Measurements from ENCODE around the gene FGFR2. TPM values are rescaled to one million over a fixed set of nuclear protein-coding genes. Genes with fewer than 3 reads are reported as not detected.
"Not testable (repeated sequence)": the region's sequence is repeated elsewhere in the genome, so short reads cannot be mapped to it uniquely, and the experiment has no call there.

The FGFR2 gene
- total RNA-seq, 1 experiment from 2014 or later = 0.54 TPM

GRCh38 chr10:121558238-121558637, 40.0 kb downstream of the FGFR2 start:
- no peak for DNase-seq (ENCODE audit: extremely low read depth, low read depth)

GRCh38 chr10:121556918-121557573, 41.2 kb downstream of the FGFR2 start:
- DNase-seq (ENCODE audit: extremely low read depth, low read depth) = no peak

- DNase-seq (ENCODE audit: extremely low read depth, low read depth) = no peak
Observed at GRCh38 chr10:121556455-121556854, 41.8 kb downstream of the FGFR2 start.

GRCh38 chr10:121554916-121555315, 43.3 kb downstream of the FGFR2 start:
- not testable (repeated sequence) for DNase-seq (ENCODE audit: extremely low read depth, low read depth)

- no peak for DNase-seq (ENCODE audit: extremely low read depth, low read depth)
Observed at GRCh38 chr10:121553511-121554264, 44.6 kb downstream of the FGFR2 start.

GRCh38 chr10:121552746-121553145, 45.5 kb downstream of the FGFR2 start:
- DNase-seq (ENCODE audit: extremely low read depth, low read depth) = no peak

- no peak for DNase-seq (ENCODE audit: extremely low read depth, low read depth)
Observed at GRCh38 chr10:121551210-121551885, 46.9 kb downstream of the FGFR2 start.

GRCh38 chr10:121544301-121544869, 53.9 kb downstream of the FGFR2 start:
- no peak for DNase-seq (ENCODE audit: extremely low read depth, low read depth)

GRCh38 chr10:121543545-121543944, 54.7 kb downstream of the FGFR2 start:
- DNase-seq (ENCODE audit: extremely low read depth, low read depth) = no peak

GRCh38 chr10:121541450-121542120, 56.7 kb downstream of the FGFR2 start:
- no peak for DNase-seq (ENCODE audit: extremely low read depth, low read depth)

- no peak for DNase-seq (ENCODE audit: extremely low read depth, low read depth)
Observed at GRCh38 chr10:121540732-121541395, 57.4 kb downstream of the FGFR2 start.

- DNase-seq (ENCODE audit: extremely low read depth, low read depth) = no peak
Observed at GRCh38 chr10:121539786-121540185, 58.5 kb downstream of the FGFR2 start.

- DNase-seq (ENCODE audit: extremely low read depth, low read depth) = no peak
Observed at GRCh38 chr10:121536310-121536913, 61.8 kb downstream of the FGFR2 start.

- DNase-seq (ENCODE audit: extremely low read depth, low read depth) = no peak
Observed at GRCh38 chr10:121535381-121535780, 62.9 kb downstream of the FGFR2 start.

GRCh38 chr10:121532292-121532864, 65.9 kb downstream of the FGFR2 start:
- DNase-seq (ENCODE audit: extremely low read depth, low read depth) = no peak

GRCh38 chr10:121531830-121532178, 66.4 kb downstream of the FGFR2 start:
- DNase-seq (ENCODE audit: extremely low read depth, low read depth) = no peak

- DNase-seq (ENCODE audit: extremely low read depth, low read depth) = no peak
Observed at GRCh38 chr10:121531076-121531829, 67.0 kb downstream of the FGFR2 start.

- DNase-seq (ENCODE audit: extremely low read depth, low read depth) = no peak
Observed at GRCh38 chr10:121530481-121531075, 67.7 kb downstream of the FGFR2 start.
